ENCODE data around the gene BRAF. TPM values are rescaled to one million over a fixed set of nuclear protein-coding genes. Genes with fewer than 3 reads are reported as not detected.
"Not testable (repeated sequence)": the region's sequence is repeated elsewhere in the genome, so short reads cannot be mapped to it uniquely, and the experiment has no call there.

The BRAF gene
- total RNA-seq, 1 donor from 2014 or later: 16.8 TPM

DNA sequence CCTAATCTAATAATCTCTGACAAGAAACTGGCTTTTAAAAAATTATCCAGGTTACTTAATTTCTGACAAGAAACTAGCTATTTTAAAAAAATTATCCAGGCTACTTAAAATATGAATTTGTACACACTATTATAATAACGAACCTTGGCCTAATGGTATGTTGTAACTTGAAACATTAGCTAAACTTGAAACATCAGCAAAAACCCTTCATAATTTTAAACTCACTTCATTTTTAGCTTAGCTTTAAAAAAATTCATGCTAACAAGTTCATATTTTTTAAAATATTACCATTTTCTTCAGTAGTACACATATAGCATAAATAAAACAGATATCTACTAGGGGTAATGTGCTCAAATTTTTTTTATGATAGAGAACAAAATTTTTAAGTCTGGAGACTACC is 35.6 kb downstream of the BRAF start:
- DNase-seq (ENCODE audit: missing footprints) (no peak), ATAC-seq (no peak)
- intact Hi-C loops (cut with DNase I): no loop called here

DNA sequence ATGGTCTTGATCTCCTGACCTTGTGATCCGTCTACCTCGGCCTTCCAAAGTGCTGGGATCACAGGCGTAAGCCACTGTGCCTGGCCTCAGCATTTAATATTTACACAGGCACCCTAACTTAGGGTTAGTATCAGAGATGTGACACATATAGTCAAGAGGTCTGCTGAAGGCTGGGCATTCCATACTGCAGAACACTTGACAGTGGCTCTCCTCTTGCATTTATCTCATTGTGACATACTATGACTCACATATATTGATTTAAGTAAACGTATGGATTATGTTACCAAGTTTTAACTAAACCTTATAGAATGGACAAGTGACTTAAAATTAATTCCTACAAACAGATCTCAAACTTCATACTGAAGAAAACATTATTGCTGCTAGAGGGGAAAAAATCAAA is 36.6 kb downstream of the BRAF start:
- no peak for DNase-seq (ENCODE audit: missing footprints)
- intact Hi-C loops (cut with DNase I): no loop called here
- no peak for ATAC-seq

DNA sequence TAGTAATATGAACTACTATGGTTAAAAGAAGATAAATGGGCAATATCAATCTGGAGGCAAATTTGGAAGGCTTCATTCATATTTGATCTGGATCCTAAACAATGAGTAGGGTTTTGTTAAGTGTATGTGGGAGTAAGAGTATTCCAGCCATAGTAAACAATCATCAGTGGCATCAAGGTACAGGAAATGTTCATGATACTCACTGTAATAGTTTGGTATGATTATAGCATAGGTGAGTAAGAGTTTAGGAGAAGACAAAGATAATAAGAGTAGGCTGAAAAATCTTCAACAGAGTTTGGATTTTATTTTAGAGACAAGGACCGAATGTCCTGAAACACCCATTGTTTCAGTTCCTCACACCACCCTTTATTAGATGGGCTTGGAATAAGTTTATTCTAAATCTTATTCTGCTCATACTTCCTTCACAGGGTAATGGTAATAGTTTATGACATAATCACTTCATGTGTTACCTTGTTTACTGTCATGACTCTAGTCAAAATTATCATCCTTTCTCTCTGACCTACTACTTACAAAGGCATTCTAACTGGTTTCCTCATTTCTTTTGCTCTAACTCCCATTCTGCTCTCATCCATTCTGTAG is 38.9 kb downstream of the BRAF start:
- DNase-seq (ENCODE audit: missing footprints): no peak
- intact Hi-C loops (cut with DNase I): no loop called here
- no peak for ATAC-seq

DNA sequence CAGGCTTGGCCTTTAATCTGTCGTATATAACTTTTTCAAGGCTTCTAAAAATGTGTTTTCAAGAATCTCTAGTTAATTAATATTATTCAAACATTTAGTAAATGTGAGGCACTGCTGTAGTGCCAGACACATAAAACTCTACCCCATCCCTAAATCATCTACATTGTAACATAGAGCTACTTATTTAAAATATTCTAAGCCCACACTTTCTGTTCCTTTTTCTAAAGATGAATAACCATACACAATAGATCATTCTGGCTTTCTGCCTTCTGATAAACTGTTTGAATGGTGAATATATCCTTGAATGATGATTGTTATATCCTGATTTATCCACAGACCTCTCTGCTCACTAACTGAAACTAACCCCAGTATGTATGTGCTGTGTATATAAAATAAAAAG is 41.4 kb downstream of the BRAF start:
- intact Hi-C loops (cut with DNase I): no loop called here
- ATAC-seq (no peak), DNase-seq (ENCODE audit: missing footprints) (no peak)

DNA sequence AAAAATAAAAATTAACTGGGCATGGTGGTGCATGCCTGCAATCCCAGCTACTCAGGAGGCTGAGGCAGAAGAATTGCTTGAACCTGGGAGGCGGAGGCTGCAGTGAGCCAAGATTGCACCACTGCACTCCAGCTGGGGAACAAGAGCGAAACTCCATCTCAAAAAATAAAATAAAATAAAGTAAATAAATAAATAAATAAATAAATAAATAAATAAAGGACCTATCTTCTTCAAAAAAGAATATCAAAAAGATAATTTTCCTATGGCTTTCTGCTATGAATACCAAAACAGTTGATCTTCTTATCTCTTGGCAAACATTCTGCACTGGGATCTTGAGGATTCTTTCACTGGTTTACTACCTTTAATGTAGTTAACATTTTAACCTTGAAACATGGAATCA is 41.9 kb downstream of the BRAF start:
- intact Hi-C loops (cut with DNase I); DNase-seq (ENCODE audit: missing footprints); ATAC-seq: not testable (repeated sequence)

DNA sequence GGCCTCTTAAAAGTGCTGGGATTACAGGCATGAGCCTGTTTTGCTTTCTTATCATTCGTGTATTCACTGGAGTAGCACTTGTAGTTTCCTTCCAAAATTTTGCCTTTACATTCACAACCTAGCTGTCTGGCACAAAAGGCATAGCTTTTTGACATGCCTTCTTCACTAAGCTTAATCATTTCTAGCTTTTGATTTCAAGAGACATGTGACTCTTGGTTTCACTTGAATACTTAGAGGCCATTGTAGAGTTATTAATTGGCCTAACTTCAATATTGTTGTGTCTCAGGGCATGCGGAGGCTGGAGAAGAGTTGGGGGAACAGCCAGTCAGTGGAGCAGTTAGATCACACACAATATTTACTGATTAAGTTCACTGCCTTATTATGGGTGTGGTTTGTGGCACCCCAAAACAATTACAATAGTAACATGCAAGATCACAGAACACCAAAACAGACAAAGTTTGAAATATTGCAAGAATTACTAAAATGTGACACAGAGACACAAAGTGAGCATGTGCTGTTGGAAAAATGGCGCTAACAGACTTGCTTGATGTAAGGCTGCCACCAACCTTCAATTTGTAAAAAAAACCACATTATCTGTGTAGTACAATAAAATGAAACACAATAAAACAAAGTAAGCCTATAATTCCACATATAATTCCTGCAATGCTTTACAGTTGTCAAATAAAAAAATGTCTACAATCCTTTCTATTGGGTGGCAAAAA is 43.1 kb downstream of the BRAF start:
- DNase-seq (ENCODE audit: missing footprints): no peak
- intact Hi-C loops (cut with DNase I): no loop called here
- no peak for ATAC-seq

DNA sequence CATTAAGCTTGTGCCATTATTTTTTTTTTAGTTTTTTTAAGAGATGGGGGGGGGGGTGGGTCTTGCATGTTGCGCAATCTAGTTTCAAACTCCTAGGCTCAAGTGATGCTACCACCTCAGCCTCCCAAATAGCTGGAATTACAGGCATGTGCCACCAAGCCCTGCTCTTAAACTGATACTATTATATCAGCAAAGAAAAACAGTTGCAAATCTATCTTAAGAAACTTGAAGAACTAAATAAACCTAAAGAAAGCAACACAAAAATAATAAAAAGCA is 47.5 kb downstream of the BRAF start:
- no peak for ATAC-seq
- intact Hi-C loops (cut with DNase I): no loop called here
- DNase-seq (ENCODE audit: missing footprints): no peak

DNA sequence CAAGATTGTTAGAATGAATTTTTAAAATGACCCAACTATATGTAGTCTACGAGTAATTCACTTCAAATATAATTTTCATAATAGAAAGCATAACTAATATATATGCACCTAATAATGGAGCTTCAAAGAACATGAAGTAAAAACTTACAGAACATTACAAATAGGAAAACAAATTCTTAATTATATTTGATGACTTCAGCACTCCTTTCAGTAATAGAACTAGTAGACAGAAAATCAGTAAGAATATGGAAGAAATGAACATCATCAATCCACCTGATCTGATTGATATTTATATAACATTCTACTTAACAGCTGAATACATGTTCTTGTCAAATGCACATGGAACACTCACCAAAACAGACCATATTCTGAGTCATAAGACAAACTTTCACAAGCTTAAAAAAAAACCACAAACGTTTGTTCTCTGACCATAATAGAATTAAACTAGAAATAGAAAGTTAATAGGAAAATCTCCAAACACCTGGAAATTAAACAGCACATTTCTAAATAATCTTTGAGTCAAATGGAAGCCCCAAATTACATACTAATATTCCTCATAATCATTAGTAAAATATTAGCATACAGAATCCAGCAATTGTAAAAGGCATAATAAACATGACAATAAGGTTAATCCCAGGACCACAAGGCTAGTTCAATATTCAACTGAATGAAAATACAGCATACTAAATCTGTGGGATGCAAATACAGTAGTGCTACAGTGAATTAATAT is 48.0 kb downstream of the BRAF start:
- DNase-seq (ENCODE audit: missing footprints) (no peak), ATAC-seq (no peak)
- intact Hi-C loops (cut with DNase I): no loop called here

DNA sequence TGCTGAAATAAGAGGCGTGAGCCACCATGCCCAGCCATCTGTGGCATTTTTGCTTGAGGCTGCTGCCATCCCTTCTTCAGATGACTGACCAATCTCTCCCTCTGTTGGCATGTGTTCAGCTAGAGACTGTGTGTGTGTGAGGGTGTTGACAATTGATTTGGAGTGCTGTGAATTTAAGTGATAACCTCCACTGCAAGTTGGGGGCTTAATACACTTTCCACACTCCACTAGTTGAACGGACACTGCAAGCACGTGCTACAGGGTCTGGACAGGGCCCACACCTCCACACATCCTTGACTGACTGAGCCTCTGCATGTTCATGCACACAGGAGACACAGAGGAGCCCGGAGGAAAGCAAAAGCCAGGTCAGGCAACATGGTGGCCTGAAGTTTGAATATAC is 51.3 kb downstream of the BRAF start:
- intact Hi-C loops (cut with DNase I): no loop called here
- DNase-seq (ENCODE audit: missing footprints): no peak
- no peak for ATAC-seq

DNA sequence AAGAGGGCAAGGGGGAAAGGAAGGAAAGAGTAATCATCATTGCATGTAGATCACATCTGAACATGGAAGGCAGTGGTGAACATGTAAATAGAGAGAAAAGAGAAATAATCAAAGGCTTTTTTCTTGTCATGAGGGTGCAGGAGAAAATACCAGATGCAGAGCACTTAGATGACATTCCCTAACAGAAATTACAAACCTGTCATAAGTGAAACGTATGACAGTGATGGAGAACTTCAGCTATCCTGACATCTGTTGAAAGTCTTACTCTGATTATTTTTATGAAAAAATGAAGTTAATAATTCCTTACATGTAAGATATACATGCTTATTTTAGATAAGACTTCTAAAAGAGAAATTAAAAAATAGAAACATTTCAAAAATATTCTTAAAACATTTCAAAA is 54.7 kb downstream of the BRAF start:
- intact Hi-C loops (cut with DNase I): no loop called here
- no peak for DNase-seq (ENCODE audit: missing footprints)
- ATAC-seq: no peak

DNA sequence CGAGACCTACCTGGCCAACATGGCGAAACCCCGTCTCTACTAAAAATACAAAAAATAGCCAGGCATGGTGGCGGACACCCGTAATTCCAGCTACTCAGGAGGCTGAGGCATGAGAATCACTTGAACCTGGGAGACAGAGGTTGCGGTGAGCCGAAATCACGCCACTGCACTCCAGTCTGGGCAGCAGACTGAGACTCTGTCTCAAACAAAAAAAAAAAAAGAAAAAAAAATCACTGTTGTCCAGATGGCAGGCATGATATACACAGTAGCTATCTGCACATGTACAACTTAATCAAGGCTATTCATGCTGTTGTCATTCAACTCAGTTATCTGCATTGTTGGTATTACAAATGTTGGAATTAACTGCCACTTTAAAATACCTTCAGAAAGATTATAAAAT is 55.3 kb downstream of the BRAF start:
- intact Hi-C loops (cut with DNase I): no loop called here
- no peak for DNase-seq (ENCODE audit: missing footprints)
- ATAC-seq: no peak

DNA sequence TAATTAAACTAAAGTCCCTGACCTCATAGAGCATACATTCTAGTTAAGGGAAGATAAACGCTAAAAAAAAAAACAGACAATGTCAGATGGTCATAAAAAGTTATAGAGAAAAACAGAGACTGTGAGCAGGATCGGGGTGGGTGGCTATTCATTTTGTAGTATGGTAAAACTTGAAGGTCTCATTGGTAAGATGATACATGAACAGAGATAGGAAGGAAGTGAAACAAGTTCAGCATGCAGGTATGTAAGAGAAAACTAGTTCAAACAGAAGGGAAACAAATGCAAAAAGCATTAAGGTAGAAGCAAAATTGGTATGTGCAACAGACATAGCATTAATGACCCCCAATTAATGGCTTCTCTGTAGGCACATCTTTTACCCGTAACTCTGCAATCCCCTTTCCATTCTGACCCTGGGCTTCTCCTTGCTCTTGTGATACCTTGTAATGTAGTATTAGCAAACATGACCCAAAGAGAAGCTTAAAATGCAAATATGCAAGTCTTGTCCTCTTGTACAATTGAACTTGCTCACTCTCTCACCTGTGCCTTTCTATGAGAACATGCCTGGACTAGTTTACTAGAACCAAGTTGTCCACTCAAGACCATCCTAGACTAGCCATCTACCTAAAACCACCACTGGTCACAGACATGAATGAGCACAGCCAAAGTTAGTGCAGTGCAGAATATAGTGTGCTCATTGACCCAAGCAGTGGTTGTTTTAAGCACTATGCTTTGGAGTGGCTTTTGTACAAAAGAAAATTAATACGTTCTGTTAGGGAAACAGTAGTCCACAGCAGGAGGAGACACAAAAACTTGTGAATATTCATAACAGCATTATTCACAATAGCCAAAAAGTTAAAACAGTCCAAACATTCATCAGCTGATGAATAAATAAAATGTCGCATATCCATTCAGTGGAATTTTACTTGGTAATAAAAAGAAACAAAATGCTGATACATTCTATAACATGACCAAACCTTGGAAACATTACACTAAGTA is 57.0 kb downstream of the BRAF start:
- DNase-seq (ENCODE audit: missing footprints) (no peak), ATAC-seq (no peak)
- intact Hi-C loops (cut with DNase I): no loop called here

DNA sequence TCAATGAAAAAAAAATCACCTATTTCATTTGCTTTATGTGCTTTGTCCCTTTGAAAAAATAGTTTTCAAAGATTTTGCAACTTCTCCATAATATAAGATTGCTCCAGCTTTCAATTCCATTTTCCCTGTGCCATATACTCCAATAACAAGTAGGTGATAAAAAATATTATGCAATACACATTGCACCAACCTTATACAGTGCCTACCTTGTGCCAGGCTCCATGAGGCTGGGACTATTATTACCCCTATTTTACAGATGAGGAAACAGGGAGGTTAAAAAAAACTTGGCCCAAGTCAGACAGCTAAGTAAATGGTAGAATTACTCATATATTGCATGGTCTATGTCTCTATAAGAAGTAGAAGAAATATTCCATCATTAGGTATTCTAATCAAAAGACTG is 57.8 kb downstream of the BRAF start:
- DNase-seq (ENCODE audit: missing footprints) (no peak), ATAC-seq (no peak)
- intact Hi-C loops (cut with DNase I): no loop called here

DNA sequence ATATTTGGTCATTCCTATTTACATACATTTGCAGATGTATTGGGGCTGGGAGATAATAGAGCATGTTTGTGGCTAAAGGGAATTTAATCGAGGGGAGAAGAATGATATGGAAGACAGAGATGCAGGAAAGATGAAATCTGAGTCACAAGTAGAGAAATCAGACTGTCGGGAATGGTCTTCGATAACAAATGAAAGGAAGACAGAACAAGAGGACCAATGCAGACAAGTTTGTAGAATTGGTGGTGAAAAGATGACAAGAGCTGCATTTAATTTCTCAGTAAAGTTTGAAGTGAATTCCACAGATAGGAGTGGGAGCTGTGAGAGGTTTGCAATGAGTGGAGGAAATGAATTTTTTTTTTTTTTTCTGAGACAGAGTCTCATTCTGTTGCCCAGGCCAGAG is 60.0 kb downstream of the BRAF start:
- intact Hi-C loops (cut with DNase I): no loop called here
- DNase-seq (ENCODE audit: missing footprints): no peak
- no peak for ATAC-seq

DNA sequence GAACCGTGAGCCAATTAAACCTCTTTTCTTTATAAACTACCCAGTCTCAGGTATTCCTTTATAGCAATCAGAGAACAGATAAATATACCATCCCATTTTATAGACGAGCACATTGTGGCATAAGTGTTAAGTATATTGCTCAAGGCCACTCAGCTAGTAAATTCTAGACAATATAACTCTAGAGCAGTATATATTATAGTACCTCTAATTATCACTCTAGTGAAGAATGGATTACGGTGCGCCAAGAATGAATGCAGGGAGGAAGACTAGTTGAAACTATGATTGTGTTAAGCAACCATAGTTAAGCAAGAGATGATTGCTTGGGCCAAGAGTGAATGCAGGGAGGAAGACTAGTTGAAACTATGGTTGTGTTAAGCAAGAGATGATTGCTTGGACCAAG is 60.9 kb downstream of the BRAF start:
- no peak for DNase-seq (ENCODE audit: missing footprints)
- no peak for ATAC-seq
- intact Hi-C loops (cut with DNase I): no loop called here

DNA sequence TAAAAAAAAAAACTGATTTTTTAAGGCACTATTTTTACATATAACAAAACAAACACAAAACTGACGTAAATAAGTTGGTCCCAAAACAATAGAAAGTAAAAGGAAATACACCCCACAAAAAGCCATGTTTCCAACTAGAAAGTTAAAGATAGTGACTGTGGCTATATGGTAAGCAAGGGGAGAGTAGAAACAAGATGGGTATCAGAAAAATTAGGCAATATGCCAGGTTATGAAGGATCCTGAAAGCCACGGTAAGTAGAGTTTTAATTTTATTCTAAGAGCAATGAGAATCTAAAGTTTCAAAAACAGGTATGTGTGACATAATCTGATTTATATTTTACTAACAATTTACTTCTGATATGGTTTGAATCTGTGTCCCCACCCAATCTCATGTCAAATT is 61.5 kb downstream of the BRAF start:
- DNase-seq (ENCODE audit: missing footprints): no peak
- no peak for ATAC-seq
- intact Hi-C loops (cut with DNase I): no loop called here

DNA sequence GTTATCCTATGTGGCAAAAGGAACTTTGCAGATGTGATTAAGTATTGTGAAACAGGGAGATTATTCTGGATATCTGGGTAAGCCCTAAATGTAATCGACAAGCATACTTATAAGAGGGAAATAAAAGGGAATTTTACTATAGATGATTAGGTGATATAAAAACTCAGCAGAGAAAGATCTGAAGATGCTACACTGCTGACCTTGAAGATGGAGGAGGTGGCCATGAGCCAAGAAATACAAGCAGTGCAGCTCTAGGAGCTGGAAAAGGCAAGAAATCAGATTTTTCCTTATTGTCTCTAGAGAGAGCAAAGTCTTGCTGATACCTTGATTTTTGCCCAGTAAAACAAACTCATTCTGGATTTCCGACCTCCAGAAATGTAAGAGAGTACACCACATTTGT is 67.7 kb downstream of the BRAF start:
- ATAC-seq (no peak), DNase-seq (ENCODE audit: missing footprints) (no peak)
- intact Hi-C loops (cut with DNase I): no loop called here

DNA sequence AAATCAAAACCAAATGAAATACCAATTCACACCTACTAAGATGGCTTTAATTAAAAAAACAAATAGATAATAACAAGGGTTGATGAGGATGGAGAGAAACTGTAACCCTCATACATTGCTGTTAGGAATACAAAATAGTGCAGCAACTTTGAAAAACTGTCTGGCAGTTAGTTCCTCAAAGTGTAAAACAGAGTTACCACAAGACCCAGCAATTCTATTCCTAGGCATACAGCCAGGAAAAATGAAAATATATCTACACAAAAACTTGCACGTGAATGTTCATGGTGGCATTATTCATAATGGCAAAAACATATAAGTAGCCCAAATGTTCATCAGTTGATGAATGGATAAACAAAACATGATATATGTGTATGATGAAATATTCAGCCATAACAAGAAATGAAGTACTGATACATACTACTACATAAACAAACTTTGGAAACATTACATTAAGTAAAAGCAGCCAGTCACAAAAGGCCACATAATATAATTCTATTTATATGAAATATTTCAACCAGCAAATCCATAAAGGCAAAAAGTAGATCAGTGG is 83.5 kb downstream of the BRAF start:
- no peak for ATAC-seq
- no peak for DNase-seq (ENCODE audit: missing footprints)
- intact Hi-C loops (cut with DNase I): no loop called here

DNA sequence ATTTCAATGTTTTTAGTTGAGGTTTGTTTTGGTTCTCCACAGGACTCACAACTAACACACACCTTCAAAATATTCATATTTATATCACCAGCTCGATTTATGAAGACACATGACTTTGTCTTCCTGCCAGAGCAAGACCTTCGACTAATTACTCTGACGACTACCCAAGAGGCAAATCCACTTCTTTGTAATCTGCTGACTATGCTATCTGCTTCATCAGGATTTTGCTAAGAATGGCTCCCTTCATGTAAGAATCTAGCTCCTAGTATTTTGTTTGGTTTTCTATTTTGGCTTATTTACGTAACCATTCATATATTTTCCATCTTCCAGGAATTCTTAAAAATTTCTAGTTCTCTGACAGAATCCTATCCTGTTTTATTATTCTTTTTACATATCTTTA is 93.0 kb downstream of the BRAF start:
- ATAC-seq: no peak
- no peak for DNase-seq (ENCODE audit: missing footprints)
- intact Hi-C loops (cut with DNase I): no loop called here

Data from Right ventricle myocardium inferior (tissue), 1 donor.